HL-60/S4 (cell line): ENCODE measurements around the gene ACIN1.
"Not testable (repeated sequence)": the region's sequence is repeated elsewhere in the genome, so short reads cannot be mapped to it uniquely, and the experiment has no call there.

Source experiments
- in situ Hi-C: fragments of 300-500 bp; cut with MboI; formaldehyde crosslinking; loops from 2 replicates; pipeline ENCODE4 v1.14.3; 2022; ENCODE audit warnings: low sequenced_read_pairs

ACIN1 gene

DNA sequence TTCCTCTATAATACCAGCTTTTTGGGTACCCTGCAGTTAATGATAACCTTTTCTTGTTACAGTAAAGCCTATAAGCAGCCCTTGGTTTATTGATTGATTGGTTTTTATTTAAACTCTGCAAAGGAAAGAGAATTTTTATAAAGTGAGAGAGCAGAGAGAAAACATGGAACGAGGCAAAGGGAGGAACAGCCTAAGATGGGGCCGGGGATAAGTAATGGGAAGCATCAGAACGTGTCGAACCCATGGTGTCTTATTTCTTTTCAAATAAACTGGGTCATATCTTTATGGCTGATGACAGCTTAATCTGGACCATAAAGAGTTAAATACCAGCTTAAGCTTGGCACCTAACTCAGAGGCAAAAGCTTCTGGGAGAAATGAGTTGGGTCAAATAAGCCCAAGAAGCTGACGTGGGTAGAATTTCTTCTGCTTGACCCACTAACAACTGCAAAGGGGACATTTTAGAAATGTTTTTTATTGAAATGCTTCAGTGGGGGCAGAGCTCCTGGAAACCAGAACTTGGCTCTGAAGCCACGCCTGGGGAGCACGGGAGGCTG lies 73.0 kb downstream of the ACIN1 start:
- in situ Hi-C loops: no loop called here

DNA sequence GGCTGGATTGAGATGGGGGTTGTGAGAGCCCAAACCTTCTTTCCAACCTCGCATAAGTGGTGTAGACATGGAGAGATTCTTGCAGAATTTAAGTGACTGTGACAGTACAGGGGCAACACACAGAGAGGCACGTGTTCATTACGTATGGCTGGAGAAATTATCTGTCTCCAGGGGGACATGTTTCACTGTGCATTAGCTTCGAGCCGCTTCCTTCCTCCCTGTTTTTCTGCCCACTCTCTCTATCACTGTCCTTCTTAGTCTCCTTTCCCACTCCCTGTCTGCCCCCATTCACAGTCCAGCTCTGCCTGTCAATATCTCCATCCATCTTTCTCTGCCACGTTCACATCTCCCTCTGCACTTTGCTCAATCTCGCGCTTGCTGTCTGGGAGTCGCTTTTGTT lies 73.5 kb downstream of the ACIN1 start:
- in situ Hi-C loops: no loop called here

DNA sequence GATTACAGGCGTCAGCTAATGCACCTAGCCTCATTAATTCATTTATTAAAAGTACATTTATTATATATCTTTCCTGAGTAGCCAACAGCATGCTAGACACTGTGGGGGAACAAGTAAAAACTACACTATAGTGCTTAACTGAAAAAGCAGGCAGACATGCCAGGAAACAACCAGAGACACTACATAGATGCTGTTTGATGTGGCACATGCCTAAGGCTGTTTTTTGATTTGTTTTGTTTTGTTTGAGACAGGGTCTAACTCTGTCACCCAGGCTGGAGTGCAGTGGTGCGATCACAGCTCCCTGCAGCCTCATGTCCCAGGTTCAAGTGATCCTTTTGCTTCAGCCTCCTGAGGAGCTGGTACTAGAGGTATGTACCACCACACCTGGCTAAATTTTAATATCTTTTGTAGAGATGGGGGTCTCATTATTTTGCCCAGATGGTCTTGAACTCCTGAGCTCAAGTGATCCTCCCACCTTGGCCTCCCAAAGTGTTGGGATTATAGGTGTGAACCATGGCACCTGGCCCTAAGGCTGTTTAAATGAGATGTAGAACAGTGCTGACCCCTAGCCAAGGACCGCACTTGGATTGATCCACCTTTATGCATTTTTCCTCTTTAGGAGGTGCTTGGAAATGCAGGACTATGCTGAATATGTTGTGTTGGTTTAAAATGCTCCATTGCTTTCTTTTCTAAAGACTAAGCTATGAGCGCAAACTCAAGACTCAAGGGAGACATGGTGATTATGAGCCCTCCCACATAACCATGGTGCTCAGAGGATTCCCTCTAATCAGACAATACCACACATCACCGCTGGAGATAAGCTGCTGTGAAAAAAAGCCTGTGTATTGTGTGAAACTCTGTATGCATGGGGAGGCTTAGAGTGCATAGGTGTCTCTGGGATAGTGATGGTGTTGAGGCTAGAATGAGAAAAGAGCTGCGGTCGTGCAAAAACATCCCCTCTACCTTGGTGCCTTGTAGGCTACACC lies 74.5 kb downstream of the ACIN1 start:
- in situ Hi-C loops: no loop called here

DNA sequence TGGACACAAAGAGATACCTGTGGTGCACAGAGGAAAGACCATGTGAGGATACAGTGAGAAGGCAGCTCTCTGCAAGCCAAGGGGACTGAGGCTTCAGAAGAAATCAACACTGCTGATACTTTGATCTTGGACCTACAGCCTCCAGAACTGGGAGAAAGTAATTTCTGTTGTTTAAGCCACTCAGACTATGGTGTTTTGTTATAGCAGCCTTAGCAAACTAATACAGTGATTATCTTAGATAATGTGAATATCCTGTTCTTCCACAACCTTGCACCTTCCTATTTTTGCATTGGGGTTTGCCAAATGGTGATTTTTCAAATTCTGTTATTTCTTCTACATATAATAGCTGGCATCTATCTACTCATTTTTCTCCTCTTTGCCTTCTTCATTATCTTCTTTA lies 76.8 kb downstream of the ACIN1 start:
- in situ Hi-C loops: no loop called here

DNA sequence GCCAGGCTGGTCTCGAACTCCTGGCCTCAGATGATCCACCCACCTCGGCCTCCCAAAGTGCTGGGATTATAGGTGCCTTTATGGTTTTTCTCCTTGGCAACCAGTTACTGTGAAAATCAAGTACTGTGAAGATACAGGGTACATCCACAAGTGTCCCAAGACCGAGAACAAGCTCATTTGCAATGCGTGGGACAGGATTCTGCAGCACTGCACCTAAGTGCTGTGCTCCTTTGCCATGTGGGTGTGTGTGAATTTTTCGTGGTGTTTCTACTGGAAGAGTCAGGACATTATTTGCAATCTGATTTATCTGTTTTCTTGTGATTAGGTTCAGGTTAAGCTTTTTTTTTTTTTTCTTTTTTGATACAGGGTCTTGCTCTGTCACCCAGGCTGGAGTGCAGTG lies 77.8 kb downstream of the ACIN1 start:
- in situ Hi-C loops: no loop called here

DNA sequence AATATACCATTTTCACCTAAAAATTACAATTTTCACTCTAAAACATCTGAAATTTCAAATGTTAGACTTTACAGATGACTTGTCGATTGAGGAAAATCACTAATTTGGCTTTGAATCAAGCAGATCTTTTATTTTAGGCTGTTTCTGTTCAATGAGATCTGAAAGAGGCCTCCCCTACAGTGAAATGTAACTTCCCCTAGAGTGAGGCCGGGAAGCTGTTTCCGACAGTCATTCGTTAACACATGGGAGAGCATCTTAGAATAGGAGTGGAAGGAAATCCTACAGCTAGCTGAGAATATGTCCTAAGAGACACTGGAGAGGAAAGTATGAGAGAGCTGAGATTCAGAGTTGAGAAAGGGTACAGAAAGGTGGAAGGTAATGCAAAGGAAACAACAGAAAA lies 79.3 kb downstream of the ACIN1 start:
- in situ Hi-C loops: no loop called here

DNA sequence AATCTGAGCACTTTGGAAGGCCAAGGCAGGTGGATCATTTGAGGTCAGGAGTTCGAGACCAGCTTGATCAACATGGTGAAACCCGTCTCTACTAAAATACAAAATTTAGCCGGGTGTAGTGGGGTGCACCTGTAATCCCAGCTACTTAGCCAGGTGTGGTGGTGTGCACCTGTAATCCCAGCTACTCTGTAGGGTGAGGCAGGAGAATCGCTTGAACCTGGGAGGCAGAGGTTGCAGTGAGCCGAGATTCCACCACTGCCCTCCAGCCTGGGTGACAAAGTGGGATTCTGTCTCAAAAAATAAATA lies 81.2 kb downstream of the ACIN1 start:
- in situ Hi-C loops: not testable (repeated sequence)

DNA sequence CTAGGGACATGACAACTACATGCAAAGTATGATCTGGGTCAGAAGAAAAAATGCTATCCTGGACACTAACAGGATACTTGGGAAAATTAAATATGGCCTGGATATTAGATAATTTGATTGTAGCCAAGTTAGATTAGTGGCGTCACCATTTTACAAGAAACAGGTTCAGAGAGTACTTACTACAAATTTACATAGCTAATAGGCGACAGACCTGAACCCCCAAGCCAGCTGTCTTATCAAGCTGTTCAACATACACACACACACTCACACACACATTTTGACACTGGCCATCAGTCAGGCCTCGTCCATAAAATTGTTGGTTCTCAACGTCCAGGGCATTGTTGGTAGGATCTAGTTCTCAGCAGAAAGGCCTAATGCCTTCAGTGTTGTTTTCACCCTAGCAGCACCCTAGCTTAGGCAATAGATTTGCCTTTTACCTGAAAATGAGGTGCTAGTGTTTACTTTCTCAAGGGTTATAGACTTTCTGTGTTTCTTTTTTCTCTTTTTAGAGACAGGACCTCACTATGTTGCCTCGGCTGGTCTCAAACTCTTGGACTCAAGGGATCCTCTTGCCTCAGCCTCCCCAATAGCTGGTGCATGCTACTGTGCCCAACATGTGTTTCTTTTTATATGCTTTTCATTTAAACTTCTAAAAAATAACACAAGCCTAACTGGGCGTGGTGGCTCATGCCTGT lies 81.7 kb downstream of the ACIN1 start:
- in situ Hi-C loops: no loop called here

DNA sequence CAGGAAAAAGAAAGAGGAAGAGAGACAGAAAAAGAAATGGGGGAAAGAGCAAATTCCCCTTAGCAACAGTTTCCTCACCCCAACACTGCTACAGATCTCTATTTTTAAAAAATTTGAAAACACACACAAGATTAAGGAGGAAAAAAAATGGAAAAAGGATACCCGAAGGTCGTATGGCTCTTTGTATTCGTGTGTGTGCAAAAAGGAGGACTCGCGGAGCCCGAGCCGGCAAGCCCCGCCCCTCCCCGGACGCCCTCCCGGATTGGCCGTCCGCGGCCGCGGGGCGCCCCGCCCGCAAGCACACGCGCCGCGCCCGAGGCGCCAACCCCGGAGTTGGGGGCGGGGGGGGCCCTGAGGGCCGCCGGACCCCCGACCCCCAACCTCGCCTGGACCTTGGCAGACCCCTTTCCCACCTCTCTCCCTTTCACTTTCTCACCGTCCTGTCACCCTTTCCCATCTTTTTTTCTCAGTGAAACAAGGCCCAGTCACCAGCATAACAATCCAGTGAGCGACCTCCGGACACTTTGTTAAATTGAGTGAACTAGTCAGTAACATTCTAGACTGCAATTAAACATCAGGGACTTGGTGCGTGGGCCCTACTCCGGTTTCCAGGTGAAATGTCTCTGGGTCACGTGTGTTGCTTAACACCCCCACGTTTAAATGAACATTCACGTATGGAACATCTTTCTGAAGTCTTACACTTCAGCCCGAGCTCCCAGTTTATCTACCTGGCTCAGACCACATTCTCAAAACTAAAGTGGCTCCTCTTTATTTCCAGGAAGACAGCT lies 84.8 kb downstream of the ACIN1 start, which contains the start of gene C14orf93:
Gene C14orf93 (minus strand): TSS at position 205 of the 788 bp plus-strand sequence. CDS start 11,120 bp downstream, outside the sequence.
- in situ Hi-C loops: no loop called here

DNA sequence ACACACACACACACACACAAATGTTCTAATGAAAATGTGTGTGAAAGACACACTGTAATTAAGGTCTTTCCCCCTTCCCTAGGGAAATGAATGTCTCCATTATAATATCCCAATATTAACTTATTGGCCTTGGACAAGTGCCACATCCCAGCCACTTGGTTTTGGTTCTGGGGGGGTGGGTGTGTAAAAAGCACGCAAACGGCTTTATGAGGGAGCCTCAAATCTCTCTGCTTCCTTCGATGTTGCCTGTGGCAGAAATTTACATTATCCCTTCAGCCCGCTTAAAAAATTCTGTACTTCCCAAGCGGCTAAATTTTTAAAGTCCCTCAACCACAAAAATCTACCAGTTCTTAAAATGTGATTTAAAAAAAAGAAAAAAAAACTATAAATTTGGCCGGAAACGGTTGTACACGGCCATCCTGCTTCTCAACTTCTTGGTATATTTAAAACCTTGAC lies 85.4 kb downstream of the ACIN1 start:
- in situ Hi-C loops: no loop called here

DNA sequence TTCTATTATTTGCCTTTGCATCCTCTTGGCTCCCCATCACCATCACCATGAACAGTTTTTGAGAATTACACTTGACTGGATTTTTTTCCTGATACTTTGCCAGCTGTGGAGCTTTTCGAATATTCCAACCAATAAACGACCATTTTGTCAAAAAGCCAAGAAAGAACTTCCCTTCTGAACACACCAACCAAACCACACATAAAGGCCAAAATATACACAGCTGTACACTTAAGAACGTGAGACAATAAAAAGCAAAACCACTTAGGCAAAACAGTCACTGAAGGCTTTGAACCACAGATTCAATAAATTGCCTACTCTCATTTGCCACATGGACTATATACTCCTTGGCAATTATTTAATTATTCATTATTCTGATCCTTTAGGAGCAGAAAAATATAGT lies 86.1 kb downstream of the ACIN1 start:
- in situ Hi-C loops: no loop called here
